ENCODE data around the gene ZNF792.

- no peak for TF ChIP-seq EZH2 (IDR thresholded peaks at IDR 0.05)
- no peak for TF ChIP-seq POLR2AphosphoS5 (IDR thresholded peaks at IDR 0.05; ENCODE audit: borderline replicate concordance, low read depth, low read length)
These were observed 44.9 kb upstream of the ZNF792 start for GRCh38 chr19:35008891-35009341.
